Retina (tissue), 1 donor: ENCODE data around the gene ESRRB.

Source experiments
- DNase-seq: peaks from one replicate; pipeline ENCODE4 v3.0.0-alpha.2; 2016

The ESRRB gene

GRCh38 chr14:76375947-76376404, at the start of gene ESRRB:
Gene ESRRB (plus strand): TSS chr14:76376137. CDS start chr14:76376402, 265 bp downstream.
- peak; percentile 82 for DNase-seq

DNA sequence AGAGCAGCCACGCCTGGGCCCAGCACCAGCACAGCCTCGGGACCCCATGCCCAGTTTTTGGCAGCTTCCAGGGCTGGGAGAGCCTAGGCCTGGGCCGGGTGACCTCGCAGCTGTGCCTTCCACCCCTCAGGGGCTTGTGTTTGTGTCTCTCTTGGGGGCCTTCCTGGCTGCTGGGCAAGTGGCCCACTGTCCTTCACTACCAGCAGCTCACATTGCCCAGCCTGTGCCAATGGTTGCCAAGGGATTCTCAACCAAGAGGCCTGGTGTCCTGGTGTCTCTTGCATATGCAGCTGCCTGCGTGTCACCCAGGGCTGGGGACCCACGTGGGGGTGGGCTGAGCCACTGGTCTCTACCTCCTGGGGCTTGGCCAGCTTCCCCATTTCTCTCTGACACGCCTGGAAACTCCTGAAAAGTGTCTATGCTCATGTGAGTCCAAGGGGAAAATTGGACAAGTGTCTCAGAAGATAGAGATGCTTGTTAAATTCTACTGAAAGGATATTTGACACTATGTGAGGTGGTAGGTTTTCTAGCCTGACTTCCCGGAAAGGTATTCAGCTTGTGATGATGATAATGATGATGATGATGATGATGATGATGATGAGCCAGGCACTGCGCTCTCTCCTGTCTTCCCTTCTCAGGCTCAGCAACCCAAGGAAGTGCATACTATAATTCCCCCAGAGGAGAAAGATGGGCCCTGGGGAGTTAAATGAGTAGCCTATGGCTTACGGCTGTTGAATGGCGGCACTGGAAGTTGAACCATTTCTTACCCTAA, 48.8 kb upstream of the ESRRB start:
- no peak for DNase-seq

DNA sequence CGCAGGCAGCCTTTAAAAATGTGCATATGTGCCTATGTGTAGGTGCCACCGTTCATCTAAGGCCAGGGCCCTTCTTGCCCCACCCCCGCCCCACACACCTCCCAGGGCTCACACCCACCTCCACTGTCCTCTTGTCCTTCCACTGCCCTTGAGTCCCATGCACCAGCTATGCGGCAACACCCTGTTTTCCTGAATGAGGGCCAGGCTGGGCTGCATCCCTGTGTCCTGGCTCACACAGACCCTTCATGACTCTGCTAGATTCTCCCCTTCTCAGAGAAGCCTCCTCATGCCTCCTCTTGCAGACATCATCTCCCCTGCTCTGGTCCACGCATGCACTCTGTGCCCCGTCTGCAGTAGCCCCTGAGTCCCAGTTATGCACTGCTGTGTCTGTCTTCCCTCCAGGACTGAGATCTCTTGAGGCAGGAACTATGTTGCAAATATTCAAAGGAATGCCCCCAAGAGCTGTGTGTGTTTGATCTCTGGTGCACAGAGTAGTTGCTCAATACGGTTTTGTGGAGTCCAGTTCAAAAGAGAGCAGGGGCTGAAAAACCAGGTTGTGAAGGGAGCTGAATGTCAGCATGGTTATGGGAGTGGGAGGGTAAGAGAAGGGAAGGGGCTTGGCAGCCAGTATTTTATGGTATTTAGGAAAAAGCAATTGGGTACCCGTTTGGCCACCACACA, 47.3 kb upstream of the ESRRB start:
- DNase-seq = no peak

DNA sequence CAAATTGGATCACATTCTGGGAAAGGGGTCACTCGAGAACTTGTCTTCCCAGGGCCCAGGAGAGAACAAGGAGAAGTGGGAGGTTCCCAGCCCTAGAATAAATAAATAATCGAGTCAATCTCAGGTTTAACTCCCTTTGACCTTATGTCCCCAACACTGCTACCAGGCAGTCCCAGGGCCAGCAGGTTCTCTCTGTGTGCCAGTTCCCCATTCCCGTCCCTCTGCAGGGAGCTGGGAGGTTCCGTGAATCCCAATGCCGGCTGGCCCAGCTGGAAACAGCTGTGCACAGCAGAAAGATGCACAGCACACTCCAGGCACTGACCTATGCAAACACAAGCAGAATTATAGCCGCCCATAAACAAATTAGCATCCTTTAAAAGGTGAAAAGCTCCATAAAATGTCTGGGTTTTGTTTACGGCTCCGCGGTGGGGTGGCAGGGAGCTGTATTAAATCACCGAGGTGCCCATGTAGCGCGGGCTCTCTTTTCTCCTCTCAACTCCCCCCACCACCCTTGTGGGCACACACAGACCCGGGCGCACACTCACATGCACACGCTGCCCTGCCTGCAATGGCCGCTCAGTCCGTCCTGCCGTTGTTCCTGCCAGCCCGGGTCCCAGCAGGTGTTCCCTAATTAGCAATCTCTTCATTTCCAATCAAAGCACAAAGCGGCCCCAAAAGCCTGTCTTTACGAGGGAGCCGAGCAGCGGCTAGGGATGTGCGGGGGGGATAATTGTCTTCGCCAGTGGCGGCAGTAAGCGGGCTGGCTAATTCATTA, 46.6 kb upstream of the ESRRB start:
- peak; percentile 58 for DNase-seq

GRCh38 chr14:76329951-76330350, 46.0 kb upstream of the ESRRB start:
- no peak for DNase-seq

- DNase-seq = no peak
Measured at GRCh38 chr14:76330411-76331327, 45.3 kb upstream of the ESRRB start.

GRCh38 chr14:76331328-76332011, 44.5 kb upstream of the ESRRB start:
- no peak for DNase-seq

GRCh38 chr14:76333664-76334063, 42.3 kb upstream of the ESRRB start:
- no peak for DNase-seq

DNA sequence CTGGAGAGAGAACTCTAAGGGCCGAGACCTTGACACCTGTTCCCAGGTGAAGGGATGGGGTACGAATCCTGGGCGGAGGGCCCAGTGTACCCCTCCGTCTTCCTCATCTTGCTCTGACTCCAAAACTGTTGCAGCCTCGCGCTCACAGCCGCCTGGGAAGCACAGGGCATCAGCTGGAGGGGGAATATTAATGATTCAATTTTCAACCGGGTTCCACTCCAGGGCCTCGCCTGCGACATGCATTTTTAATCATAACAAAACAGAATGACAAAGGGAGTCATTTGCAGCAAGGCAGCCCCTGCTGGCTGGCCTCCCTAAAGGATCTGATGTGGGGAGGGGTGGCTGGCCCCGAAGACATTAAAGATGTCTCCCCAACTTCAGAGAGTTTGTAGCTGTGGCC, 41.6 kb upstream of the ESRRB start:
- no peak for DNase-seq

- no peak for DNase-seq
Measured at GRCh38 chr14:76336876-76337275, 39.1 kb upstream of the ESRRB start.

- no peak for DNase-seq
Measured at GRCh38 chr14:76337635-76338545, 38.0 kb upstream of the ESRRB start.

GRCh38 chr14:76339728-76340615, 36.0 kb upstream of the ESRRB start:
- peak; percentile 27 for DNase-seq

GRCh38 chr14:76343386-76343785, 32.6 kb upstream of the ESRRB start:
- no peak for DNase-seq

DNA sequence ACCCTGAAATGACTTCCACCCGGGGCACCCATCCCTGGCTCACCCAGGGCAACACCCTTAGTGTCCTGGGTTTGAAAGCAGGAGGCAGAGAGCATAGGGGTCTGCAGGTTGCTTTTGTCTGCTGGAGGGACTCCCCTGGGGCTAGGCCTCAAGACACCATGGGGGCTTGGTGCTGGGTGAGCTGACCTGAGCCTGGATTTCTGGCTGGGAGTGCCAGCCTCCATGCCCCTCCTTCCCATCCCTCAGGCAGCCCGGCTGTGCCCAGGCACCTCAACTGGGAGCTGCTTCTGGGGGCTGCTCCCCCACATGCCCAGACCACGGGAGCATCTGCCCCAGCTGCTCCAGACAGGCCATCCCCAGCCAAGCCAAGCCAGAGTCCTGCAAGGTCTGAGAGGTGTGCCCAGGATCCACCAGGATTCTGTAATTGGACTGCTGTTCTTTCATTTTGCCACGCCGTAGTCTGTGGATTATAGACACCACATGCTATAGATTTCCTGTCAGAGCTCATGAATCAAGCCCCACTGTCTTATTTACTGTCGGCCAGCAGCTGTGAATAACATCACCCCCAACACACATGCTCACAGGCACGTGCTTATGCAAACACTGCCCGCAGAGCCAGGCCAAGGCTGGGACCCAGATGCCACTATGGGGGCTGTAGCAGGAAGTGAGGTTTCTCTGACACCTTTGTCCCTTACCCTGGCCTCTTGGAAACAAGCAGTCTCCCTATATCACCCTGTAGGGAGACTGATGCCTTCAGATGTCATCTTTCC, 29.4 kb upstream of the ESRRB start:
- DNase-seq = peak; percentile 73

GRCh38 chr14:76348898-76349297, 27.0 kb upstream of the ESRRB start:
- peak; percentile 50 for DNase-seq

GRCh38 chr14:76349993-76350392, 25.9 kb upstream of the ESRRB start:
- no peak for DNase-seq

- DNase-seq = no peak
Measured at GRCh38 chr14:76350671-76351070, 25.3 kb upstream of the ESRRB start.

DNA sequence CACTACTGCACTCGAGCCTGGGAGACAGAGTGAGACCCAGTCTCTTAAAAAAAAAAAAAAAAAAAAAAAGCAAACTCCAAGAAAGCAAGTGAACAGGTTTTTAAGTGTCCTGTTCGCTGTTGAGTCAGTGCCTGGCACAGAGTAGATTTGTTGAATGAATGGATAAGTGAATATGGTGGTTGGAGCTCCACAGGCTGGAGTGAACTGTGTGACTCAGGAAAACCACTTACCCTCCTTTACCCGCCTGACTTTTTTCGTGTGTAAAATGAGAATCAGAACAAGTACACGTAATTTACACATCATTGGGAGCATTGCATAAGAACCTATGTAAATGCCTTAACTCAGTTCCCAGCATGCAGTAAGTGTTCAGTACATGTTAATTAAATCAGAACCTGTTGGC, 24.0 kb upstream of the ESRRB start:
- no peak for DNase-seq
